GM19025 (cell line): Measurements from ENCODE around the gene TBX21.

ENCODE experiments used
- ATAC-seq: cut with Tn5 transposase; IDR thresholded peaks from one replicate; pipeline ENCODE4 v1.9.1; 2021; ENCODE audit warnings: mild to moderate bottlenecking, low read depth, moderate library complexity; ENCODE audit not compliant: unreplicated experiment

The TBX21 gene

GRCh38 chr17:47733047-47733673 is at the start of gene TBX21:
Gene TBX21 (plus strand): TSS chr17:47733236. CDS start chr17:47733455, 219 bp downstream.
- peak; percentile 64 for ATAC-seq

- no peak for ATAC-seq
Observed at GRCh38 chr17:47684025-47684424, 49.0 kb upstream of the TBX21 start.

GRCh38 chr17:47684535-47685193 is 48.4 kb upstream of the TBX21 start:
- ATAC-seq = no peak

GRCh38 chr17:47685556-47686275 is 47.3 kb upstream of the TBX21 start:
- ATAC-seq = no peak

- ATAC-seq = no peak
Observed at GRCh38 chr17:47686276-47686635, 46.8 kb upstream of the TBX21 start.

- ATAC-seq = no peak
Observed at GRCh38 chr17:47686664-47687327, 46.2 kb upstream of the TBX21 start.

- ATAC-seq = no peak
Observed at GRCh38 chr17:47687328-47687690, 45.7 kb upstream of the TBX21 start.

- no peak for ATAC-seq
Observed at GRCh38 chr17:47687748-47688147, 45.3 kb upstream of the TBX21 start.

GRCh38 chr17:47690121-47690520 is 42.9 kb upstream of the TBX21 start:
- ATAC-seq = no peak

GRCh38 chr17:47692137-47692894 is 40.7 kb upstream of the TBX21 start:
- ATAC-seq = no peak

GRCh38 chr17:47692895-47693730 is 39.9 kb upstream of the TBX21 start:
- no peak for ATAC-seq

GRCh38 chr17:47693731-47694580 is 39.1 kb upstream of the TBX21 start, which contains the start of gene TBKBP1:
Gene TBKBP1 (plus strand): TSS chr17:47694161. CDS start chr17:47696113, 1,952 bp downstream.
- ATAC-seq = no peak

- ATAC-seq = no peak
Observed at GRCh38 chr17:47694581-47695428, 38.2 kb upstream of the TBX21 start.

- no peak for ATAC-seq
Observed at GRCh38 chr17:47695429-47696376, 37.3 kb upstream of the TBX21 start.

- ATAC-seq = no peak
Observed at GRCh38 chr17:47696717-47697642, 36.1 kb upstream of the TBX21 start.
